H9 (cell line): ENCODE measurements around the gene EML1. TPM values are rescaled to one million over a fixed set of nuclear protein-coding genes. Genes with fewer than 3 reads are reported as not detected.

Experiments used
- DNase-seq: peaks from one replicate; pipeline ENCODE4 v3.0.0-alpha.2; 2017
- H2AFZ ChIP-seq: one replicate; pipeline ENCODE4 v1.6.1; 2013; ENCODE audit warnings: mild to moderate bottlenecking, low read length, control low read depth, moderate library complexity
- H2AK5ac ChIP-seq: 2 replicates; pipeline ENCODE4 v1.6.1; 2013; ENCODE audit warnings: low read length, control low read depth, mixed read lengths; ENCODE audit not compliant: insufficient read length
- H2BK120ac ChIP-seq: one replicate; pipeline ENCODE4 v1.6.1; 2013; ENCODE audit warnings: low read depth, mild to moderate bottlenecking, low read length, control low read depth, inconsistent platforms; ENCODE audit not compliant: poor library complexity, severe bottlenecking
- H2BK12ac ChIP-seq: 2 replicates; pipeline ENCODE4 v1.6.1; 2013; ENCODE audit warnings: low read length, control low read depth, mixed read lengths, low read depth; ENCODE audit not compliant: insufficient read length
- H2BK15ac ChIP-seq: 2 replicates; pipeline ENCODE4 v1.6.1; 2013; ENCODE audit warnings: low read depth, low read length, control low read depth
- H2BK20ac ChIP-seq: one replicate; pipeline ENCODE4 v1.6.1; 2013; ENCODE audit warnings: low read depth, mild to moderate bottlenecking, low read length, control low read depth, inconsistent platforms; ENCODE audit not compliant: poor library complexity, severe bottlenecking
- H2BK5ac ChIP-seq: 2 replicates; pipeline ENCODE4 v1.6.1; 2013; ENCODE audit warnings: low read length, control low read depth, mixed read lengths; ENCODE audit not compliant: insufficient read length
- H3K14ac ChIP-seq: 2 replicates; pipeline ENCODE4 v1.6.1; 2013; ENCODE audit warnings: low read length, control low read depth; ENCODE audit not compliant: insufficient read depth
- H3K18ac ChIP-seq: 2 replicates; pipeline ENCODE4 v1.6.1; 2013; ENCODE audit warnings: low read depth, mild to moderate bottlenecking, mixed read lengths, low read length, control low read depth; ENCODE audit not compliant: insufficient read length
- H3K23ac ChIP-seq: 2 replicates; pipeline ENCODE4 v1.6.1; 2013; ENCODE audit warnings: low read length, control low read depth, mixed read lengths, low read depth; ENCODE audit not compliant: insufficient read length
- H3K23me2 ChIP-seq: 2 replicates; pipeline ENCODE4 v1.6.1; 2013; ENCODE audit warnings: low read depth, mild to moderate bottlenecking, mixed read lengths, low read length, control low read depth; ENCODE audit not compliant: insufficient read length, poor library complexity, severe bottlenecking
- H3K27ac ChIP-seq: 2 replicates; pipeline ENCODE4 v1.5.1; 2013; ENCODE audit warnings: low read length, control low read depth, mixed read lengths, low read depth; ENCODE audit not compliant: insufficient read length
- H3K27me3 ChIP-seq: 2 replicates; pipeline ENCODE4 v1.6.1; 2013; ENCODE audit warnings: low read length, control low read depth, inconsistent platforms; ENCODE audit not compliant: insufficient read depth
- H3K4ac ChIP-seq: 2 replicates; pipeline ENCODE4 v1.6.1; 2013; ENCODE audit warnings: low read depth, mild to moderate bottlenecking, control low read depth, inconsistent platforms, low read length, moderate library complexity
- H3K4me1 ChIP-seq: 2 replicates; pipeline ENCODE4 v1.6.1; 2013; ENCODE audit warnings: low read length, control low read depth, inconsistent platforms; ENCODE audit not compliant: insufficient read depth
- H3K4me2 ChIP-seq: 2 replicates; pipeline ENCODE4 v1.6.1; 2013; ENCODE audit warnings: low read length, control low read depth, mixed read lengths; ENCODE audit not compliant: insufficient read length, insufficient read depth
- H3K56ac ChIP-seq: 2 replicates; pipeline ENCODE4 v1.6.1; 2013; ENCODE audit warnings: low read depth, mild to moderate bottlenecking, mixed read lengths, low read length, control low read depth; ENCODE audit not compliant: insufficient read length
- H3K79me1 ChIP-seq: 2 replicates; pipeline ENCODE4 v1.6.1; 2013; ENCODE audit warnings: low read depth, mild to moderate bottlenecking, moderate library complexity, low read length, control low read depth, inconsistent platforms; ENCODE audit not compliant: insufficient read depth, poor library complexity, severe bottlenecking
- H3K79me2 ChIP-seq: 2 replicates; pipeline ENCODE4 v1.6.1; 2013; ENCODE audit warnings: low read length, control low read depth, inconsistent platforms; ENCODE audit not compliant: insufficient read depth
- H3K9ac ChIP-seq: 2 replicates; pipeline ENCODE4 v1.6.1; 2013; ENCODE audit warnings: low read length, control low read depth, mixed read lengths; ENCODE audit not compliant: insufficient read length; ENCODE audit errors: extremely low read depth
- H3K9me3 ChIP-seq: one replicate; pipeline ENCODE4 v1.6.1; 2013; ENCODE audit warnings: low read depth, low read length, inconsistent platforms; ENCODE audit not compliant: control insufficient read depth
- H3T11ph ChIP-seq: one replicate; pipeline ENCODE4 v1.6.1; 2013; ENCODE audit warnings: mild to moderate bottlenecking, low read length, control low read depth, inconsistent platforms
- H4K20me1 ChIP-seq: one replicate; pipeline ENCODE4 v1.6.1; 2013; ENCODE audit not compliant: control insufficient read depth, insufficient read length, insufficient read depth
- H4K5ac ChIP-seq: 2 replicates; pipeline ENCODE4 v1.6.1; 2013; ENCODE audit warnings: low read depth, mild to moderate bottlenecking, mixed read lengths, low read length, control low read depth; ENCODE audit not compliant: insufficient read length
- H4K8ac ChIP-seq: replicated peaks from 2 replicates; pipeline ENCODE4 v1.6.1; 2013; ENCODE audit warnings: low read length, control low read depth, mixed read lengths, low read depth; ENCODE audit not compliant: insufficient read length
- H4K91ac ChIP-seq: 2 replicates; pipeline ENCODE4 v1.6.1; 2013; ENCODE audit warnings: low read depth, mild to moderate bottlenecking, moderate library complexity, mixed read lengths, low read length, control low read depth; ENCODE audit not compliant: insufficient read length
- H3K27ac Mint-ChIP-seq, 3 experiments: 2 replicates in 2 of 3; 3 replicates in 1 of 3; pipeline ENCODE4 v1.8.0; 2020 to 2021; ENCODE audit warnings: mixed read lengths in 3 of 3, mild to moderate bottlenecking in 1 of 3, moderate library complexity in 1 of 3
- H3K27me3 Mint-ChIP-seq: 2 replicates; pipeline ENCODE4 v1.8.0; 2021; ENCODE audit warnings: low read depth, mild to moderate bottlenecking, moderate library complexity, mixed read lengths
- H3K36me3 Mint-ChIP-seq, 3 experiments: 2 replicates in 2 of 3; 3 replicates in 1 of 3; pipeline ENCODE4 v1.8.0; 2020 to 2021; ENCODE audit warnings: low read depth in 3 of 3, mixed read lengths in 3 of 3; ENCODE audit not compliant: insufficient read depth in 1 of 3
- H3K4me1 Mint-ChIP-seq, 2 experiments: 2 replicates each; pipeline ENCODE4 v1.8.0; 2020; ENCODE audit warnings: mixed read lengths in 2 of 2
- H3K4me3 Mint-ChIP-seq, 2 experiments: 2 replicates in 1 of 2; 3 replicates in 1 of 2; pipeline ENCODE4 v1.8.0; 2020 to 2021; ENCODE audit warnings: mild to moderate bottlenecking in 2 of 2, mixed read lengths in 2 of 2, moderate library complexity in 1 of 2
- H3K9me3 Mint-ChIP-seq, 2 experiments: 2 replicates in 1 of 2; 3 replicates in 1 of 2; pipeline ENCODE4 v1.8.0; 2020; ENCODE audit warnings: mild to moderate bottlenecking in 2 of 2, mixed read lengths in 2 of 2, moderate library complexity in 1 of 2
- WGBS: extraction: QIAGEN DNeasy Blood & Tissue Kit; methylation state at CpG from one replicate; pipeline ENCODE4 v1.1.7; 2013; ENCODE audit warnings: missing lambda C conversion rate, low lambda C conversion rate, mixed read lengths; ENCODE audit not compliant: insufficient read length; ENCODE audit errors: extremely low coverage; 5-methylcytosine and 5-hydroxymethylcytosine counted together
- total RNA-seq: library from RNA; stranded (reverse); gene quantifications from 2 replicates; pipeline ENCODE4 v1.2.1, GENCODE V29; 2021
- TF ChIP-seq, protein P1 (sequence below): fragments of 200-600 bp; sonication (generic); conservative IDR thresholded peaks from 3 replicates; pipeline ENCODE4 v1.8.0; 2021; ENCODE audit warnings: antibody characterized with exemption, mild to moderate bottlenecking

The EML1 gene
- total RNA-seq, 1 experiment from 2014 or later, result 16.7 TPM

GRCh38 chr14:99768381-99768780 is 24.8 kb upstream of the EML1 start:
- H2AFZ ChIP-seq, result no peak overlapping the region
- no peak overlapping the region for H4K91ac ChIP-seq
- H3K23me2 ChIP-seq, result no peaks in the 10 kb centered on the region
- TF ChIP-seq, protein P1, sequence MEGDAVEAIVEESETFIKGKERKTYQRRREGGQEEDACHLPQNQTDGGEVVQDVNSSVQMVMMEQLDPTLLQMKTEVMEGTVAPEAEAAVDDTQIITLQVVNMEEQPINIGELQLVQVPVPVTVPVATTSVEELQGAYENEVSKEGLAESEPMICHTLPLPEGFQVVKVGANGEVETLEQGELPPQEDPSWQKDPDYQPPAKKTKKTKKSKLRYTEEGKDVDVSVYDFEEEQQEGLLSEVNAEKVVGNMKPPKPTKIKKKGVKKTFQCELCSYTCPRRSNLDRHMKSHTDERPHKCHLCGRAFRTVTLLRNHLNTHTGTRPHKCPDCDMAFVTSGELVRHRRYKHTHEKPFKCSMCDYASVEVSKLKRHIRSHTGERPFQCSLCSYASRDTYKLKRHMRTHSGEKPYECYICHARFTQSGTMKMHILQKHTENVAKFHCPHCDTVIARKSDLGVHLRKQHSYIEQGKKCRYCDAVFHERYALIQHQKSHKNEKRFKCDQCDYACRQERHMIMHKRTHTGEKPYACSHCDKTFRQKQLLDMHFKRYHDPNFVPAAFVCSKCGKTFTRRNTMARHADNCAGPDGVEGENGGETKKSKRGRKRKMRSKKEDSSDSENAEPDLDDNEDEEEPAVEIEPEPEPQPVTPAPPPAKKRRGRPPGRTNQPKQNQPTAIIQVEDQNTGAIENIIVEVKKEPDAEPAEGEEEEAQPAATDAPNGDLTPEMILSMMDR, result no peak
- H2BK5ac ChIP-seq, result no peak overlapping the region
- no peaks in the 10 kb centered on the region for H3K79me1 ChIP-seq
- H3K27me3 Mint-ChIP-seq, result peaks cover 6% of the 10 kb centered on the region
- H3K56ac ChIP-seq, result no peak overlapping the region
- H3K9me3 Mint-ChIP-seq, result peaks cover 0 to 7% of the 10 kb centered on the region in 2 experiments; a peak in 4 of 5 replicates
- H4K20me1 ChIP-seq, result no peaks in the 10 kb centered on the region
- H3K79me2 ChIP-seq, result no peaks in the 10 kb centered on the region
- no peaks in the 10 kb centered on the region; the same call in 1 of the 2 replicates for H3K27me3 ChIP-seq
- no peak overlapping the region for H2AK5ac ChIP-seq
- H3K4ac ChIP-seq, result no peak overlapping the region
- H3K36me3 Mint-ChIP-seq, result peaks cover 0 to 2% (median 0%) of the 10 kb centered on the region in 3 experiments; a peak in 2 of 7 replicates
- no peak overlapping the region for H3K14ac ChIP-seq
- H4K5ac ChIP-seq, result no peak overlapping the region
- no peak overlapping the region; a peak in 1 of 7 replicates for H3K27ac Mint-ChIP-seq
- H3K4me1 ChIP-seq, result peaks cover 4% of the 10 kb centered on the region; the same call in 1 of the 2 replicates
- no peak overlapping the region for H3K4me2 ChIP-seq
- no peak overlapping the region for H3K18ac ChIP-seq
- H2BK12ac ChIP-seq, result no peak overlapping the region
- no peak overlapping the region for H3K23ac ChIP-seq
- no peak for DNase-seq
- H4K8ac ChIP-seq, result no peak overlapping the region
- no peak overlapping the region for H3K27ac ChIP-seq
- peaks cover 21% of the 10 kb centered on the region in 2 experiments for H3K4me1 Mint-ChIP-seq
- H3K9ac ChIP-seq, result no peak overlapping the region
- H2BK120ac ChIP-seq, result no peak overlapping the region
- H3K4me3 Mint-ChIP-seq, result no peak overlapping the region
- H2BK15ac ChIP-seq, result no peak overlapping the region
- WGBS, result no CpG with 5 or more reads among the region's 6 CpGs
- no peaks in the 10 kb centered on the region for H3K9me3 ChIP-seq
- no peak overlapping the region for H3T11ph ChIP-seq
- H2BK20ac ChIP-seq, result no peak overlapping the region
